ENCODE measurements around the gene GLI1.
"Not testable (repeated sequence)": the region's sequence is repeated elsewhere in the genome, so short reads cannot be mapped to it uniquely, and the experiment has no call there.

GLI1 gene

GRCh38 chr12:57459750-57460467 lies at the start of gene GLI1:
Gene GLI1, plus strand, starts transcription at chr12:57459785. Its CDS starts 3,907 bp downstream, at chr12:57463692.
- peak; percentile 57 for DNase-seq

- DNase-seq: no peak
These were observed 49.1 kb upstream of the GLI1 start for GRCh38 chr12:57410534-57410933.

GRCh38 chr12:57414160-57414559 lies 45.4 kb upstream of the GLI1 start:
- not testable (repeated sequence) for DNase-seq

GRCh38 chr12:57415088-57415487 lies 44.5 kb upstream of the GLI1 start:
- DNase-seq: no peak

- DNase-seq: no peak
These were observed 43.3 kb upstream of the GLI1 start for GRCh38 chr12:57416039-57416996.

- DNase-seq: no peak
These were observed 41.3 kb upstream of the GLI1 start for GRCh38 chr12:57418255-57418654.

- DNase-seq: no peak
These were observed 40.1 kb upstream of the GLI1 start for GRCh38 chr12:57419495-57419894.

- DNase-seq: no peak
These were observed 39.1 kb upstream of the GLI1 start for GRCh38 chr12:57420482-57420881.

GRCh38 chr12:57426948-57427347 lies 32.6 kb upstream of the GLI1 start:
- DNase-seq: not testable (repeated sequence)

GRCh38 chr12:57428965-57429364 lies 30.6 kb upstream of the GLI1 start:
- no peak for DNase-seq

GRCh38 chr12:57429473-57430111 lies 30.0 kb upstream of the GLI1 start:
- peak; percentile 40 for DNase-seq

GRCh38 chr12:57430112-57430930 lies 29.3 kb upstream of the GLI1 start:
- peak; percentile 40 for DNase-seq

- peak; percentile 96 for DNase-seq
These were observed 28.5 kb upstream of the GLI1 start, which contains the start of gene R3HDM2 for GRCh38 chr12:57430931-57431566. Gene R3HDM2, minus strand, starts transcription at chr12:57431043. Its CDS starts 120,615 bp downstream, at chr12:57310428.

- DNase-seq: no peak
These were observed 27.9 kb upstream of the GLI1 start for GRCh38 chr12:57431654-57432188.

GRCh38 chr12:57433370-57433769 lies 26.2 kb upstream of the GLI1 start:
- DNase-seq: no peak

GRCh38 chr12:57434517-57435223 lies 24.9 kb upstream of the GLI1 start, which contains the start of gene INHBC:
Gene INHBC, plus strand, starts transcription at chr12:57434784. Its CDS starts 103 bp downstream, at chr12:57434887.
- no peak for DNase-seq

- peak; percentile 83 for DNase-seq
These were observed 24.3 kb upstream of the GLI1 start for GRCh38 chr12:57435293-57435692.

GRCh38 chr12:57438400-57438799 lies 21.2 kb upstream of the GLI1 start:
- DNase-seq: no peak

GRCh38 chr12:57439762-57440266 lies 19.8 kb upstream of the GLI1 start:
- DNase-seq: no peak

GRCh38 chr12:57441393-57441792 lies 18.2 kb upstream of the GLI1 start:
- not testable (repeated sequence) for DNase-seq

Data from NCI-H2171 treated with DMSO at 0.1 percent for 48 hours (cell line).